RWPE2 (cell line): Measurements from ENCODE around the gene PLCG2.

Experiments
- ATAC-seq: fragments of 200-7000 bp; cut with Tn5 transposase; 3 replicates; pipeline ENCODE4 v1.9.1; 2021; ENCODE audit warnings: low read depth
- DNase-seq: peaks from one replicate; pipeline ENCODE4 v3.0.0-alpha.2; 2020; ENCODE audit warnings: low spot score
- H3K27ac ChIP-seq: fragments of 450-650 bp; 2 replicates; pipeline ENCODE4 v1.5.1; 2017; ENCODE audit warnings: mild to moderate bottlenecking; ENCODE audit not compliant: poor library complexity, severe bottlenecking
- H3K27me3 ChIP-seq: fragments of 250-450 bp; sonication (Bioruptor Pico); 2 replicates; pipeline ENCODE4 v1.5.1; 2021; ENCODE audit warnings: mild to moderate bottlenecking, moderate library complexity; ENCODE audit not compliant: insufficient read depth, poor library complexity, severe bottlenecking
- H3K36me3 ChIP-seq: fragments of 250-450 bp; sonication (Bioruptor Pico); 2 replicates; pipeline ENCODE4 v1.5.1; 2020; ENCODE audit warnings: low read depth, mild to moderate bottlenecking, moderate library complexity
- H3K4me1 ChIP-seq: fragments of 250-450 bp; sonication (Bioruptor Pico); 2 replicates; pipeline ENCODE4 v1.5.1; 2021; ENCODE audit warnings: mild to moderate bottlenecking, moderate library complexity; ENCODE audit not compliant: insufficient read depth, poor library complexity, severe bottlenecking
- H3K4me3 ChIP-seq: fragments of 250-450 bp; sonication (Bioruptor Pico); 2 replicates; pipeline ENCODE4 v1.5.1; 2021; ENCODE audit warnings: mild to moderate bottlenecking, moderate library complexity; ENCODE audit not compliant: severe bottlenecking
- H3K9me3 ChIP-seq: fragments of 250-450 bp; sonication (Bioruptor Pico); 2 replicates; pipeline ENCODE4 v1.5.1; 2021; ENCODE audit warnings: mild to moderate bottlenecking, moderate library complexity; ENCODE audit not compliant: severe bottlenecking
- TF ChIP-seq, protein P1 (sequence below): fragments of 450-650 bp; IDR thresholded peaks from one replicate; pipeline ENCODE4 v1.5.1; 2017; ENCODE audit warnings: mild to moderate bottlenecking, moderate library complexity; ENCODE audit not compliant: poor library complexity, severe bottlenecking

Gene PLCG2

DNA sequence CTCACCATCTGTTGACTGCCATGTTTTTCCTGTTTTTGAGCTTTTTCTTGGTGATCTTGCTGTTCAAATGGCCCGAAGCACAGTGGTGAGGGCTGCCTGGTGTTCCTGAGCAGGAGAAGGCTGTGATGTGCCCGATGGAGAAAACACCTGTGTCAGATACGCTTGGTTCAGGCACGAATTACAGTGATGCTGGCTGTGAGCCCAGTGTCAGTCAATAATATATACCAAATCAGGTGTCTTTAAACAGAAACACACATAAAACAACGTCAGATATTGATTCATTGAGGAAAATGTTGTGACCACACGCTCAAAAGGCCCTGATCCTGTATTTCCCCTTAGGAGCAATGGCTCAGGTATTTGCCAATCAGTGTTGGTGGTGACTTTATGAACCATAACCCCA lies 120.5 kb downstream of the PLCG2 start:
- peaks cover 6% of the 10 kb centered on the region for H3K9me3 ChIP-seq
- H3K4me1 ChIP-seq = peaks cover 12% of the 10 kb centered on the region
- no peaks in the 10 kb centered on the region for H3K36me3 ChIP-seq
- H3K27me3 ChIP-seq = no peaks in the 10 kb centered on the region
- no peak overlapping the region for H3K27ac ChIP-seq
- TF ChIP-seq, protein P1, sequence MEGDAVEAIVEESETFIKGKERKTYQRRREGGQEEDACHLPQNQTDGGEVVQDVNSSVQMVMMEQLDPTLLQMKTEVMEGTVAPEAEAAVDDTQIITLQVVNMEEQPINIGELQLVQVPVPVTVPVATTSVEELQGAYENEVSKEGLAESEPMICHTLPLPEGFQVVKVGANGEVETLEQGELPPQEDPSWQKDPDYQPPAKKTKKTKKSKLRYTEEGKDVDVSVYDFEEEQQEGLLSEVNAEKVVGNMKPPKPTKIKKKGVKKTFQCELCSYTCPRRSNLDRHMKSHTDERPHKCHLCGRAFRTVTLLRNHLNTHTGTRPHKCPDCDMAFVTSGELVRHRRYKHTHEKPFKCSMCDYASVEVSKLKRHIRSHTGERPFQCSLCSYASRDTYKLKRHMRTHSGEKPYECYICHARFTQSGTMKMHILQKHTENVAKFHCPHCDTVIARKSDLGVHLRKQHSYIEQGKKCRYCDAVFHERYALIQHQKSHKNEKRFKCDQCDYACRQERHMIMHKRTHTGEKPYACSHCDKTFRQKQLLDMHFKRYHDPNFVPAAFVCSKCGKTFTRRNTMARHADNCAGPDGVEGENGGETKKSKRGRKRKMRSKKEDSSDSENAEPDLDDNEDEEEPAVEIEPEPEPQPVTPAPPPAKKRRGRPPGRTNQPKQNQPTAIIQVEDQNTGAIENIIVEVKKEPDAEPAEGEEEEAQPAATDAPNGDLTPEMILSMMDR = no peak
- ATAC-seq (no peak), DNase-seq (no peak)
- no peak overlapping the region for H3K4me3 ChIP-seq

DNA sequence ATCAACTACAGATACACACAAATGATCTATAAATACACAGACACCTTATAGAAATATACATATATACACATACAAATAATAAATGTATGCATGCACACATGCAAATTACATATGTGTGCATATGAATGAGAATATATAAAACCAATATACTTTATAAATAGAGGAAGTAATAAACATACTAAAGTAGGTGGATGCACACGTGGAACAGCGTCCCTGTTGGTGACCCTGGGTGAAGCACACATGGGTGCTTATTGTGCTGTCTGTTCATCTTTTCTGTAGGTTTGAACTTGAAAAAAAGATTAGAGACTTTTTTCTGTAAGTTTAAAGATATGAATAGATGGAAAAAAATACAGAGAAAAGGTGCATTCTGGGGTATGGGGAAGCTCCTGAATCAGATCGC lies 120.9 kb downstream of the PLCG2 start:
- no peak for DNase-seq
- peaks cover 12% of the 10 kb centered on the region for H3K4me1 ChIP-seq
- ATAC-seq = no peak
- H3K4me3 ChIP-seq = no peak overlapping the region
- no peaks in the 10 kb centered on the region for H3K36me3 ChIP-seq
- H3K9me3 ChIP-seq = peaks cover 6% of the 10 kb centered on the region
- H3K27me3 ChIP-seq = no peaks in the 10 kb centered on the region
- TF ChIP-seq, protein P1 = no peak
- H3K27ac ChIP-seq = no peak overlapping the region

DNA sequence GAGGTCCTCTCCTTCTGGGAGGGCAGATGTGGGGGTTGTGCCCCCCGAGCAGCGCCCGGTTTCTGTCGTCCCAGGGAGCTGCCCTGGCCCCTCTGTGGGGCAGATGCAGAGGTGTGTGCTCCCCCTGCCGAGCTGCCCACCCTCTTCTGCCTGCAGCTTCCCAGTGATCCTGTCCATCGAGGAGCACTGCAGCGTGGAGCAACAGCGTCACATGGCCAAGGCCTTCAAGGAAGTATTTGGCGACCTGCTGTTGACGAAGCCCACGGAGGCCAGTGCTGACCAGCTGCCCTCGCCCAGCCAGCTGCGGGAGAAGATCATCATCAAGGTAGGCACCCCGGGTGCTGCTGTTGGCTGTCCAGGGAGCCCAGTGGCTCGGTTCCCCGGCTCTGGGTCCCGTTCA lies 121.4 kb downstream of the PLCG2 start:
- no peak for ATAC-seq
- Histone ChIP-seq H3K9me3 (peaks cover 6% of the 10 kb centered on the region), H3K36me3 (no peaks in the 10 kb centered on the region), H3K27ac (no peak overlapping the region), H3K4me3 (no peak overlapping the region), H3K27me3 (no peaks in the 10 kb centered on the region), H3K4me1 (peaks cover 12% of the 10 kb centered on the region)
- TF ChIP-seq, protein P1 = no peak
- DNase-seq = no peak

DNA sequence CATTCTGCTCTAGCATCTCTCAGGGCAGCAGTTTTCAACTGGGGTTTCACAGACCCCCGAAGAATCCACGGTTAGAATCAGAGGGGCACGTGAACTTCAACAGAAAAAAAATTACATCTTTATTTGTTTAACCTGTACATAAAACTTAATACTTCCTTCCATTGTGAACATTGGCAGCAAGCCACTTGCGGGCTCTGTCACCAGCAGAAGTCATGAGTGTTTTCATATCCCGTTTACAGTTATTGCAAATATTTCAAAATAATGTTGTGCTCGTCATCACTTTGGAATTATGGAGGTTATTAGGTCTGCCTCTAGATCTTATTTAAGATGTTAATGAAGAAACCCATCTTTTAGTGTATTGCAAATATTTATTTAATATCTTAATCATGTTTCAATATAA lies 122.4 kb downstream of the PLCG2 start:
- H3K4me3 ChIP-seq = no peak overlapping the region
- no peaks in the 10 kb centered on the region for H3K27me3 ChIP-seq
- no peaks in the 10 kb centered on the region for H3K36me3 ChIP-seq
- DNase-seq (no peak), ATAC-seq (peak; percentile 79)
- TF ChIP-seq, protein P1 = no peak
- H3K27ac ChIP-seq = peak overlapping the region; percentile 16
- peaks cover 6% of the 10 kb centered on the region for H3K9me3 ChIP-seq
- peaks cover 12% of the 10 kb centered on the region for H3K4me1 ChIP-seq

DNA sequence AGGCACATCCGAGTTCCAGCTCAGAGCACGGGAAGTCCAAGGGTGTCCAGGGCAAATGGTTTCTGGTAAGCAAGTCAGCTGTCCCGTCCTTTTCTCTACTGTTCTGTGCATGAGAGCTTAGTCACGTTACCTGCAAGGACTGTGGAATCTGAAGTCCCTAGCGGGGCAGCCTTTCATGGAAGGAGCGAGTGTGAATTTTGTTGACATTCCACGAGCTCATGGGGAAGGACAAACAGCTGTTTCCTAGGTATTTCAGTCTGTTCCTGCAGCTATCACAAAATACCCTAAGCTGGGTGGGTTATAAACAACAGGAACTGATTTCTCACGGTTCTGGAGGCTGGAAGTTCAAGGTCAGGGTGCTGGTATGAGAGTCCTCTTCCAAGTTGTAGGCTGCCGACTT lies 122.9 kb downstream of the PLCG2 start:
- DNase-seq (no peak), ATAC-seq (no peak)
- H3K27me3 ChIP-seq = no peaks in the 10 kb centered on the region
- TF ChIP-seq, protein P1 = no peak
- H3K4me3 ChIP-seq = no peak overlapping the region
- peaks cover 12% of the 10 kb centered on the region for H3K4me1 ChIP-seq
- H3K27ac ChIP-seq = peak overlapping the region; percentile 16
- H3K9me3 ChIP-seq = peaks cover 6% of the 10 kb centered on the region
- no peaks in the 10 kb centered on the region for H3K36me3 ChIP-seq
